GM23248 (cell line): ENCODE measurements around the gene AHRR. TPM values are rescaled to one million over a fixed set of nuclear protein-coding genes. Genes with fewer than 3 reads are reported as not detected.

Experiments used
- DNase-seq: peaks from one replicate; pipeline ENCODE4 v3.0.0-alpha.2; 2015
- H2AFZ ChIP-seq: fragments of 200-600 bp; sonication (generic); 2 replicates; pipeline ENCODE4 v1.6.1; 2016; ENCODE audit warnings: antibody characterized with exemption
- H3F3A ChIP-seq: fragments of 200-600 bp; sonication (generic); 2 replicates; pipeline ENCODE4 v1.6.1; 2016; ENCODE audit warnings: mild to moderate bottlenecking, antibody characterized with exemption, mixed run types; ENCODE audit not compliant: insufficient read depth
- H3K27ac ChIP-seq: fragments of 200-600 bp; sonication (generic); 2 replicates; pipeline ENCODE4 v1.5.1; 2016; ENCODE audit warnings: mild to moderate bottlenecking
- H3K27me3 ChIP-seq: fragments of 200-600 bp; sonication (generic); replicated peaks from 2 replicates; pipeline ENCODE4 v1.6.1; 2016; ENCODE audit warnings: mild to moderate bottlenecking; ENCODE audit not compliant: insufficient read depth
- H3K36me3 ChIP-seq: fragments of 200-600 bp; sonication (generic); 2 replicates; pipeline ENCODE4 v1.6.1; 2016; ENCODE audit warnings: low read depth, mild to moderate bottlenecking
- H3K4me1 ChIP-seq: fragments of 200-600 bp; sonication (generic); 2 replicates; pipeline ENCODE4 v1.6.1; 2016; ENCODE audit warnings: mild to moderate bottlenecking; ENCODE audit not compliant: insufficient read depth
- H3K4me2 ChIP-seq: fragments of 200-600 bp; sonication (generic); one replicate; pipeline ENCODE4 v1.6.1; 2016; ENCODE audit warnings: mild to moderate bottlenecking; ENCODE audit not compliant: unreplicated experiment
- H3K4me3 ChIP-seq: fragments of 200-600 bp; sonication (generic); 2 replicates; pipeline ENCODE4 v1.5.1; 2016; ENCODE audit warnings: mild to moderate bottlenecking
- H3K79me2 ChIP-seq: fragments of 200-600 bp; sonication (generic); 2 replicates; pipeline ENCODE4 v1.6.1; 2016; ENCODE audit warnings: mild to moderate bottlenecking; ENCODE audit not compliant: insufficient read depth
- H3K9ac ChIP-seq: fragments of 200-600 bp; sonication (generic); 2 replicates; pipeline ENCODE4 v1.6.1; 2016; ENCODE audit warnings: mild to moderate bottlenecking
- H3K9me2 ChIP-seq: fragments of 200-600 bp; sonication (generic); 2 replicates; pipeline ENCODE4 v1.6.1; 2016; ENCODE audit warnings: mixed run types, mild to moderate bottlenecking, moderate library complexity; ENCODE audit not compliant: insufficient read depth
- H3K9me3 ChIP-seq: fragments of 200-600 bp; sonication (generic); one replicate; pipeline ENCODE4 v1.6.1; 2017; ENCODE audit warnings: low read depth
- H4K20me1 ChIP-seq: fragments of 200-600 bp; sonication (generic); 2 replicates; pipeline ENCODE4 v1.6.0; 2016; ENCODE audit not compliant: insufficient read depth
- EZH2 ChIP-seq: fragments of 200-600 bp; sonication (generic); IDR thresholded peaks from 2 replicates; pipeline ENCODE4 v1.6.1; 2018; ENCODE audit warnings: antibody characterized with exemption, mild to moderate bottlenecking; ENCODE audit not compliant: insufficient read depth, poor library complexity, severe bottlenecking
- EZH2phosphoT487 ChIP-seq: fragments of 200-600 bp; sonication (generic); IDR thresholded peaks from 2 replicates; pipeline ENCODE4 v1.6.1; 2018; ENCODE audit warnings: antibody characterized with exemption, moderate library complexity, mild to moderate bottlenecking, low read depth; ENCODE audit not compliant: insufficient read depth
- WGBS, 2 experiments: methylation state at CpG; one replicate each; pipeline ENCODE4 v1.1.6; 2015 to 2017; ENCODE audit warnings: low lambda C conversion rate in 2 of 2, low coverage in 1 of 2; ENCODE audit errors: missing lambda C conversion rate in 2 of 2; 5-methylcytosine and 5-hydroxymethylcytosine counted together
- in situ Hi-C: fragments of 300-500 bp; cut with MboI; formaldehyde crosslinking; loops from 2 replicates; pipeline ENCODE4 v1.15.0; 2020
- polyA plus RNA-seq: library from polyadenylated mRNA; unstranded; fragments of >200 nt; fragmentation: Nextera tagmentation; extraction: Ambion mirVana; gene quantifications from 2 replicates; pipeline ENCODE4 v1.2.1, GENCODE V29; 2016
- total RNA-seq: library from RNA; depleted of rRNA; stranded (reverse); fragments of >200 nt; shearing (Covaris generic); gene quantifications from 2 replicates; pipeline ENCODE4 v1.2.3, GENCODE V29; 2014

Gene AHRR
- total and polyA plus RNA-seq, 2 experiments from 2014 or later: 13.2 to 33.7 TPM

GRCh38 chr5:429453-430188 is 108.1 kb downstream of the AHRR start:
- Histone ChIP-seq H3K79me2 (no peaks in the 10 kb centered on the region), H2AFZ (no peak overlapping the region), H3K27me3 (no peaks in the 10 kb centered on the region), H3K9me3 (no peaks in the 10 kb centered on the region), H3K9ac (peak overlapping the region; percentile 21; the same call in 1 of the 2 replicates), H3K36me3 (peaks cover 6% of the 10 kb centered on the region; the same call in 1 of the 2 replicates), H3K4me2 (no peak overlapping the region), H3K9me2 (no peaks in the 10 kb centered on the region), H4K20me1 (no peaks in the 10 kb centered on the region), H3K4me1 (peaks cover 11% of the 10 kb centered on the region; the same call in 1 of the 2 replicates), H3F3A (no peaks in the 10 kb centered on the region), H3K4me3 (no peak overlapping the region), H3K27ac (peak overlapping the region; percentile 53)
- TF ChIP-seq EZH2phosphoT487 (no peak), EZH2 (no peak)
- 34 to 35% methylated on average over 27 to 30 of the region's 35 CpGs for WGBS, 2 experiments
- DNase-seq: peak; percentile 78
- in situ Hi-C loops: loop anchor here (10.0 kb wide), 1 partner anchor 115 kb away; no protein-coding TSS in a partner anchor

DNA sequence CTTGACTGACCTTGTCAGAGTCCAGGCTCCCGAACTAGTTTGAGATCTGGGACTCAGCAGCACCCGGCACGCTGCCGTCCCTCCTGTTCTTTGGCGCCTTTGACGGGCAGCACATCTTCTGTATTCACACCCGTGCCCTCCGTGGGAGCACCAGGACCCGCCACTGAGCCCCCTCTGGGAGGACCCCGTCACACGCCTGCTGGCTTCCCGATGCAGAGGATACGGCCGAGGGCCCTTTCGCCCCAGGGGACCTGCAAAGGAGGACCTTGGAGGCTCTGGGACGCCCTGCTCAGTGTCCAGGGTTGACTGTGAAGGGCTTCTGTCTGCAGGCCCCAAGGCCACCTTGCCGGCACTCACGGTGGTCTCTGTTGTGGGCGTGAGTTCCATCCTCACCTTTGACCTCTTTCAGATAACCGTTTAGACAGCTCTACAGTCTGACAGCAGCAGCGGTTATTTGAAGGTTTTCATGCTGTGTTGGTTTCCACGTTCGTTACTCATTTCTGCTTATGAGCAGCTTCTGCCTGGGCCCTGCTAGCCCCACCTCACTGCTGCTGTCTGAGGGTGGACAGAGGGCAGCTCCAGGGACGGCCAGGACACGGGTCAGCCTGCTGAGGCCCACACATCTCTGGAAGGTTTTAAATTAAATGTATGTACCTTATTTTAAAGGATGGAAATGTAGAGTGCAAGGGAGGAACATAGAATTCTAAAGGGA is 108.9 kb downstream of the AHRR start:
- WGBS, 2 experiments: 78 to 84% methylated on average over 25 of the region's 25 CpGs
- H3K9ac ChIP-seq: peak overlapping the region; percentile 21; the same call in 1 of the 2 replicates
- TF ChIP-seq EZH2: no peak
- no peak for TF ChIP-seq EZH2phosphoT487
- H3F3A ChIP-seq: no peaks in the 10 kb centered on the region
- H3K4me1 ChIP-seq: peaks cover 7% of the 10 kb centered on the region; the same call in 1 of the 2 replicates
- H3K27ac ChIP-seq: 0 out of 2 replicates have a peak overlapping the region, but pooled peaks have one; percentile 53
- DNase-seq: no peak
- no peak overlapping the region for H2AFZ ChIP-seq
- H3K27me3 ChIP-seq: no peaks in the 10 kb centered on the region
- H4K20me1 ChIP-seq: no peaks in the 10 kb centered on the region
- no peak overlapping the region for H3K4me2 ChIP-seq
- H3K79me2 ChIP-seq: no peaks in the 10 kb centered on the region
- peaks cover 6% of the 10 kb centered on the region; the same call in 1 of the 2 replicates for H3K36me3 ChIP-seq
- H3K9me2 ChIP-seq: no peaks in the 10 kb centered on the region
- H3K4me3 ChIP-seq: no peak overlapping the region
- H3K9me3 ChIP-seq: no peaks in the 10 kb centered on the region
- in situ Hi-C loops: loop anchor here (10.0 kb wide), 1 partner anchor 116 kb away; no protein-coding TSS in a partner anchor

DNA sequence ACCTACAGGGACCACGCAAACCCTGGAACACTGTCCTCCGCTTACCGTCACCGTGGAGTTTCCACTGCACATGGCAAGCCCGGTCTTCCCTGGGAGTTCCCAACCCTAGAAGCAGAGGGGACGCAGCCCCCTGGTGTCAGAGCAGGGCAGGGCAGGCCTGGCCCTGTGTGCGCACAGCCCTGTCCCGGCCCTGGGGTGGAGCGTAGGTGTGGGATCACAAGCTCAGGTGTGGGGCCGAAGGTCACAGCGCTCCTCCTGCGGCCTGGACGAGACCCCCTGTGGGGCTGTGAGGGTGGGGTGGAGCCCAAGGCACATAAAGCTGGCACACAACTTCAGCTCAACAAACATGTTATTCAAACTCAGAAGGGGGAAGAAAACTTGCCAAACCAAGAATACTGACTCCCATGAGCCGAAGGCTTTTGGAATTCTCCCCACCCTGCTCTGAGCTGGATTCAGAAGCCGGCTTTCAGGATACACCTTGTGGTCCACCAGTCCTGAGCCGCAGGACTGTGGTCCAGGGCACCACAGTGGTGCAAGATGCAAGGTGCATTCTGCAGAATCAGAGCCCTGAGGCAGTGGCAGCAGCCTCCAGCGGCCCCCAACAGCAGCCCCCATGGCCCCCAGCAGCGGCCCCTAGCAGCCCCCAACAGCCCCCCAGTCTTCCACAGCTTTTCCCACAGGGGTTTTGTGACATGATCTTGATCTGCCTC is 109.6 kb downstream of the AHRR start:
- DNase-seq: peak; percentile 58
- TF ChIP-seq EZH2phosphoT487 (no peak), EZH2 (no peak)
- peaks cover 6% of the 10 kb centered on the region; the same call in 1 of the 2 replicates for H3K36me3 ChIP-seq
- H3K9me3 ChIP-seq: no peaks in the 10 kb centered on the region
- H3K9me2 ChIP-seq: no peaks in the 10 kb centered on the region
- no peak overlapping the region for H3K4me2 ChIP-seq
- no peaks in the 10 kb centered on the region for H4K20me1 ChIP-seq
- 83 to 84% methylated on average over 17 to 18 of the region's 18 CpGs for WGBS, 2 experiments
- H3K79me2 ChIP-seq: no peaks in the 10 kb centered on the region
- H3K27me3 ChIP-seq: no peaks in the 10 kb centered on the region
- no peak overlapping the region for H3K4me3 ChIP-seq
- no peak overlapping the region for H2AFZ ChIP-seq
- in situ Hi-C loops: loop anchor here (10.0 kb wide), 1 partner anchor 116 kb away; no protein-coding TSS in a partner anchor
- H3K4me1 ChIP-seq: peaks cover 7% of the 10 kb centered on the region; the same call in 1 of the 2 replicates
- no peaks in the 10 kb centered on the region for H3F3A ChIP-seq
- no peak overlapping the region for H3K27ac ChIP-seq
- no peak overlapping the region for H3K9ac ChIP-seq

GRCh38 chr5:431711-432050 is 110.2 kb downstream of the AHRR start:
- no peaks in the 10 kb centered on the region for H3K9me3 ChIP-seq
- H4K20me1 ChIP-seq: no peaks in the 10 kb centered on the region
- WGBS, 2 experiments: 79 to 85% methylated on average over 4 of the region's 4 CpGs
- H3K27ac ChIP-seq: no peak overlapping the region
- H3K9ac ChIP-seq: no peak overlapping the region
- H3K79me2 ChIP-seq: no peaks in the 10 kb centered on the region
- H3K4me1 ChIP-seq: peaks cover 7% of the 10 kb centered on the region; the same call in 1 of the 2 replicates
- H3K27me3 ChIP-seq: no peaks in the 10 kb centered on the region
- DNase-seq: no peak
- no peaks in the 10 kb centered on the region for H3K9me2 ChIP-seq
- H3K36me3 ChIP-seq: peaks cover 6% of the 10 kb centered on the region; the same call in 1 of the 2 replicates
- H3F3A ChIP-seq: no peaks in the 10 kb centered on the region
- no peak overlapping the region for H3K4me2 ChIP-seq
- in situ Hi-C loops: loop anchor here (10.0 kb wide), 1 partner anchor 117 kb away; no protein-coding TSS in a partner anchor
- no peak overlapping the region for H2AFZ ChIP-seq
- no peak for TF ChIP-seq EZH2phosphoT487
- TF ChIP-seq EZH2: no peak
- H3K4me3 ChIP-seq: no peak overlapping the region
